HG03280 (cell line): ENCODE data around the gene AATF.

Source experiments
- ATAC-seq: cut with Tn5 transposase; IDR thresholded peaks from one replicate; pipeline ENCODE4 v1.9.1; 2021; ENCODE audit warnings: mild to moderate bottlenecking, moderate library complexity; ENCODE audit not compliant: unreplicated experiment

Gene AATF

DNA sequence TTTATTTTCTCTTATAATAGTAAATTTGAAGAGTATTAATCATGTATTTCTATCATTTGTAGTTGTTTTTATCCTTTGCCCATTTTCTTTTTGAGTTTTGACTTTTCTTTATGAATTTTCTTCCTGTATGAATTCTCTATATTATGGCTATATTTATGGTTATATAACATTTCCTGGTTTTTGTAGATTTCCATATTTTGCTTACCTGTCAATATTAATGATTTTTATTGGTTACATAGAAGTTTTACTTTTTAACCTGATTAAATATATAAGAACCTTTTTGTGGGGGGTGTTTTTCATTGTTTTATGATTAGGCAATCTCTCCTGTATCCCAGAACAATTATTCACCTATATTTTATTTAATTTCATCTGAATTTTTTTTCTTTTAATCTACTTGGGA is 93.2 kb downstream of the AATF start:
- ATAC-seq: no peak

DNA sequence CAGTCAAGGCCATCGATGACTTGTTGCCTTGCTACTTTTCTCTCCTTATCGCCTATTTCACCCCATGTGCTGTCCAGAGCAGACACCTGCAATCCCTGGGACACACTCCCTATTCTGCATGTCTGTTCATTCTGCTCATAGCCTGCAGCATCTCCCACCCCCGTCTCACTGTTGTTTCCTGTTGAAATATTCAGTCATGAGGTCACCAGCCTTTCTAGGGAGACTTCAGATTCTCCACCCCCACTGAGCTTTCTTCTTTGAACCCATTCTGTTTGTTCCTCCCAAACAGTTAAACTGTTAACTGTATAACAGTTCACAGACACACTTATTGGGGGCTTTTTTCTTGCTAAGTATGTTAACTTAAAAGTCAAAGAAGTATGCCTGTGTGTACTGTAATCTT is 94.4 kb downstream of the AATF start:
- ATAC-seq: no peak

DNA sequence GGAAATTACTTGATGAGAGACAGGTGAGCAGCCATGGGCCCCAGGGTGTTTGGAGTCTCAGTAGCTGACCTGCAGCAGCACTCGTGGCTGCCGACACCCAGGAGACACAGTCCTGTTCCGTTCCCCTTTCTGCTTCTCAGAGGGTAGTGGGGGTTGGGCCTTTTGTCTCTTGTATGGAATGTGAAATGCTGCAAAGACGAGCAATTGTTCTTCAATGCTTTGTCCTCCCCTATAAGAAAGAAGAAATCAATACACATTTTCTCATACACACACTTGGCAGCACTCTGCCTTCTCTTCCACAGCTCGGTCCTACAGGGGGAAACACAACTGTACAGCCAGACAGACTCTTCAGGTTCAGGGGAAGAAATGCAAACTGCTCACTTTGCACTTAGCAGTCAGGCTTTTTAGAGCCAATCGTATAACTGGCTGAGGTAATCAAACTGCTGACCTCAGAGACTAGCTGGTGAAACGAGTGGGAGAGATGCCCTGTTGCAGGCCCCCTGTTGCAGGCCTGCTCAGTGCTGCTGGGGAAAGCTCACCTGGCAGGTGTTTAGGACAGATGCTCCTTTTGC is 96.7 kb downstream of the AATF start:
- ATAC-seq: no peak

DNA sequence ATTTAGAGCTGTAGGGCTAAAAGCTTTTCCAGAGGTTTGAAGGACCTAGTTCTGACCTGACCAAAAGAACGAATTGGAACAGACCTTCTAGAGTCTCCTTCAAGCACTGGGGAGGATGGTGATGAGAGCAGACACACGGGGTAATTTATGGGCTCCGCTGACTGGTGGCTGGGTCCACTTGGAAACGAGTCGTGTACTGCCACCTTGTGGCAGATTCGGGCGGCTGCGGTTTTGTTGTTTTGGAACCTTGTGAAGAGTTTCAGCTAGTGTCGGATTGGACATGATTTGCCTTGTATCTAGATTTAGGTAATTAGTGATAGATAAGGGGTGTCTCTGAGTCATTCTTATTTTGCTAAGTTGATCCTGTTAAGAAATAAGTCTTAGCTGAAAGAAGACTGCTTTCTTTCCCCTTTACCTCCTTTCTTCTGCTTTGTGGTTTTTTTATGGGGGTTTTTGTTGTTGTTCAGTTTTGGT is 98.9 kb downstream of the AATF start:
- no peak for ATAC-seq

DNA sequence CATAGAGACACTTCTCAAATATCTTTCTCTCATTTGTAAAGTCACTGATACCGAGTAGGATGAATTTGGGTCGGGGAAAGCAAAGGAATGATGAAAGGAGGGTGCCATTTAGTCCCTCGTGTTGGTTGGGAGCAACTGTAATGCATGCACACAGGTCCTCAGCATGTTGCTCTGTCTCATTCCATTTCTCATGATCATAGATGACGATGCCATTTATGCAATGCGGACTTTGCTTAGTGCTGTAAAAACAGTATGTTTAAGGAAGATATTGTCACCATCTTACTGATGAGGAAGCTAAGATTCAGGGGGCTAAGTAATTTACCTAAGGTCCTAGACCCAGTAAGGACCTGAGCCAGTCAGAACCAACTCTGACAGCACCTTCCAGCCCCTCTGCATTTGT is 100.1 kb downstream of the AATF start:
- no peak for ATAC-seq

DNA sequence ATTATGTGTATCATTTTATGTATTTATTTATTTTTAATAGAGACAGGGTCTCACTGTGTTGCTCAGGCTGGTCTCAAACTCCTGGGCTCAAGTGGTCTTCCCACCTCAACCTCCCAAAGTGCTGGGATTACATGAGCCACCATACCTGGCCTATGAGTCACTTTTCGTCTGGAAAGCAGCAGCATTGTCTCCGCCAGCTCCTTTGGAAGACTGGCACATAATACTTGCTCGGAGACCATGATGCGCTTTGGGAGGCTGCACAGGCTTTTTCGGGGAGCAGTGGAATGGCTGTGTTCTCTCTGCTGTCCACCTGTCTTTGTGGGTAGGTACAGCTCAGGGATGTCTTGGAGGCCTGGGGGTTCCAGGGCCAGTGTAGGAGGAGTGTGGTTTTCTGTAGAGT is 102.2 kb downstream of the AATF start:
- ATAC-seq: no peak

DNA sequence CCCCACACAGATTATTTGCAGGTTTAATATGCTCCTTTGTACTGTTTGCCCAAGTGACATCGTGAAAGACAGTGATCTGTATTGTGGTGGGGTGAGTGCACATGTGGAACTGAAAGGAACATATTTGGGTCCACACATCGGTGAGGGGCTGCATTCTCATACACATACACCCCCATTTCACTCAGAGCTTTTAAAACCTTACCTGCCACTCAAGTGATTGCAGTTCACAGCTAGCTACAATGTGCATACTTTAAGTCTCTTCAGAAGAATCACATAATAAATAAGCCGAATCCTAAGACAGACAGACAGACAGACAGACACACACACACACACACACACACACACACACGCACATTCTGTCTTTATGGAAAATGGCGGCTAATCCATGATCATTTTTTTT is 102.6 kb downstream of the AATF start:
- ATAC-seq: no peak

DNA sequence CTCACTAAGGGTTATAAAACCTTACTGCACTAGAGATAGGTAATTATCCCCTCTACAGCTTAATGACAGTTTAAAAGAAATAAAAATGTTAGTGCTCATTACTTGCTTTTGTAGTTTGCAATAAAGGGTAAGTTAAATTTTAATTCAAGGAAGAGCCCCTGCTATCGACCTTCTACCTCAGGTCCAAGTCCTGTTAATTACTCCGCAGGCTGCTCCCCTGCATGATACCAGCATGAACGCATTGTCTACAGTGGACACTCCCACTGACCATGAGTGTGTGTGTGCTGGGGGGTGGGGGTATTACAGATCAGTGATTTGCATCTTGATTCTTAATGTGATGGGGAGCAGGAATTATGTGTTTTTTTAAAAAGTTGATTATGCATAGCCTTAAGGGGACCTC is 103.1 kb downstream of the AATF start:
- ATAC-seq: no peak

DNA sequence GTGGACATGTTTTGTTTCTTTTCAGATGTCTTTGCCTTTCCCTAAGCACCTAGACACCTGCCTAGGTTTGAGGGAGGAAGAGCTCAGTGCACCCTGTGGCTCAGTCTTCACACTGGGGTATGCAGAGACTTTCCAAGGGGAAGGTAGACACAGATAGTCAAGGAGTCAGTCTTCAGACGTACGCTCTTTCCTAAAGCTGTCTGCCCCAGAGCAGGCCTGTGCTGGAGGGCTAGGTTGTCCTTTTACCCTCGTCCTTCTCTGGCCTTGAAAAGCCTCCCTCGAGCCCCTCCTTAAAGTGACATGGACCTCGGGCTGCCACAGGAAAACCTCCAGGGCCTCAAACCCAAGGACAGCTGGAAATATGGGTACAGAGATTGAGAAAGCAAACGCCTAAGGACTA is 103.7 kb downstream of the AATF start:
- ATAC-seq: no peak

DNA sequence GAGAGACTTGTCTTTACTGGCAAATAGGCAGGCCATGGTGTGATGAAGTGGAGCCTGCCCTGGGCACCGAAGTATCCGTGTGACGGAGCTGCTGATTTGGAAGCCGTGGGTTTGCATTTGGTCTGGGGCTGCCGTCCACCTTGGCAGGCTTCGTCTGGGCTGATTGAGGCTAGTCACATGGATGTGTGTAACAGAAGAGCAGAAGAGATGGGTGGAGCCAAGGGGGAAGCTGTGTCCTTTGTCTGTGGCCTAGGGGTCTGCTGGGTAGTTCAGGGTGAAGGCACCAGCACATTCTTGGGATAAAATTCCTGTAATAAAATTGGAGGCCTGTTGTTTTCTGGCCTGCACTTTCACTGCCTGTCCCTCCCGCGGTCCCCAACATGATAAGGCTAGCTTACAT is 106.1 kb downstream of the AATF start:
- no peak for ATAC-seq

DNA sequence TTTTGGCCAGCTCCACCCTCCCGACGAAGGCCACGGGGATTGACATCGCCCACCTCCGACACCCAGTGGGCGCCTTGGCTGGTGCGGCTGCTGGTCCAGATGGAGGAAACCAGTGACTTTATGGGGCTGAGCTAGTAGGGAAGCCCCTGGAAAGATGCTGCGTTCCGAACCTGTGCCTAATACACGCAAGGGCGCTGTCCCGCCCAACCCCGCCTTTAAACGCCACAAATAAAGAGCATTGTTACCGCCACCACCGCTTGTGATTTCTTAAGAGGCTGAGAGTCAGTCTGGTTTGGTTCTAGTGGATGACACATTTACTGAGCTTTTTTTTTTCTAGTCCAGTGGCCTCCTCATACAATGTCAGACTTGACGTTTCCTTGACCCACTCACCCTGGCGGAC is 107.9 kb downstream of the AATF start:
- ATAC-seq: no peak

DNA sequence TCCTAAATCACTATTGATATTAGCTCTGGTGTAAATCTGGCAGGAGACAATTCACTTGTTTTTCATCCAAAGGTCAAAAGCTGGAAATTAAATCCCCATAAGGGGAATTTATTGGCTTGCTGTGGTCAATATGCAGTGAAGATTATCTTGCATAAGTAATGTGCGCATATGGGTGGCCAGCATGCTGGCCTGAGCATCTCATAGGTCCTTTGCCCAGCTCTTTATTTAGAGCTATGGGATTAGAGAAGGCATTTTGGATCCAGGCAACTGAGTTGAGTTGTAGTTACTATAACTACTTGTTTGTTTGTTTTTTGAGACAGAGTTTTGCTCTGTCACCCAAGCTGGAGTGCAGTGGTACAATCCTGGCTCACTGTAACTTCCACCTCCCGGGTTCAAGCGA is 110.7 kb downstream of the AATF start:
- ATAC-seq: no peak

DNA sequence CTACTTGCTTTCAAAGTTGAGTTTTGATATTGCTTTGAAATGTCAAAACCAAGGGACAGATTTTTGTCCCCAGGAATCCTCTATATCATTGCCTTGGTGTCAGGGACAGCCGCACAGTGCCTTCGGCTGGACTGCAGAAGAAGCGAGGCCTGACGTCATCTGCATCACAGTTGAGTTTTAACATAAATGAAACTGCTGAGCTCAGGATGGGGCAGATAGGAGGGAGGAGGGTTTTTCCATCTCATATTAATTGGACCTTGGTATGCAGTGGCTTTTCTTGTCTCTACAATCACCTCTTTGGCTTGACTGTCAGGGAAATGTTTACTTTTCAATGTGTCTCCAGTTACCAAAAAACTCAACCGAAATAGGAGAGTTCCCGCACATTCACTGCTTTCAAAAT is 111.3 kb downstream of the AATF start:
- no peak for ATAC-seq

DNA sequence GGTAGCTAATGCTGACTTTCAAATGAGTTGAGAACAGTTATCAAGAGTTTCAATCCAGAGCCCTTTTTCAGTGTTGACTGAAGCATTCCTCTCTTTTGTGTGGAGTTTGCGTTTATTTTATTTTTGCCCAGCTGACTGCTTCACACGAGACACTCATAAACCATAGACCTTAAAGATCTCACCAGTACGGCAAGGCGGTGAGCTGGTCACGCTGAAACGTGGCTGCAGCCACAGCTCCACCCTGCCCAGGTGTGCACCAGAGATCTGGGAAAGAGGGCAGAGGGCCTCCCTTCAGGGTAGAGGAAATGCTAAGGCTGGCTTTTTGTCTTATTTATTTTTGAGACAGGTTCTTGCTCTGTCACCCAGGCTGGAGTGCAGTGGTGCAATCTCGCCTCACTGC is 112.2 kb downstream of the AATF start:
- no peak for ATAC-seq

DNA sequence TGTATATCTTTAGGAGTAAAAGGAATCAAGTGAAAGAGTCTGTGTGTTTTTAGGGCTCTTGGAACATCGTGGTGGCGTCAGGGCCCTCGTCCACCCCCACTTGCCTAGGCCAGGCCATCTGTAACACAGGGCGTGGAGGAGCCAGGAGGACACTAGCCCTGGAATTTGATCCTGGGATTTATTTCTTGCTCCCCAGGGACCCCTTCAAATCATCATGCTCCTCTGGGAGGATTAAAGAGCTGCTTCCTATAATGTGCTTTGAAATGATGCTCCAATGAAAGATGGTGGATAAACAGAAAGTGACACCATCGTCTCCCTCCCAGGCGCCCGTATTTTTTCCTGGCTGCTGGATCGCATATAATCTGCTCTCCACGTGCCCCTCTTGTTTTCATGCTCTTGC is 113.3 kb downstream of the AATF start:
- ATAC-seq: no peak

DNA sequence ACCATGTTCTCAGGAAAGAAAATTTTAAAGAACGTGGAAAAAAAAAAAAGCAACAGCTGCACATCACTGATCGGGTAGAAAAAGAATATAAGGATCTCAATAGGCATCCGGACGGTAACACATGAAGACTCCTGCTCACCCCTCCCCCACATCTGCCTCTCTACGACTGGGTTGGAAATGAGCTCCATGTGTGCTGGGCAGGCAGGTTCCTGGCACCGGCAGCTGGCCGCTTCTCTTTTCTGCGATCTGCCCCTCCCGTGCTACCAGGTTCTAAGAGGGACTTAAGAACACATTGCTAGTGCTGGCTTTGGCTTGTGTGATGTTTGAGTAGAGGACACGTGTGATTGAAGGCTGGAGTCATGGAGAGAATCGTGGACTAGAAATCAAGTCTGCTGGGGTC is 115.5 kb downstream of the AATF start:
- no peak for ATAC-seq

DNA sequence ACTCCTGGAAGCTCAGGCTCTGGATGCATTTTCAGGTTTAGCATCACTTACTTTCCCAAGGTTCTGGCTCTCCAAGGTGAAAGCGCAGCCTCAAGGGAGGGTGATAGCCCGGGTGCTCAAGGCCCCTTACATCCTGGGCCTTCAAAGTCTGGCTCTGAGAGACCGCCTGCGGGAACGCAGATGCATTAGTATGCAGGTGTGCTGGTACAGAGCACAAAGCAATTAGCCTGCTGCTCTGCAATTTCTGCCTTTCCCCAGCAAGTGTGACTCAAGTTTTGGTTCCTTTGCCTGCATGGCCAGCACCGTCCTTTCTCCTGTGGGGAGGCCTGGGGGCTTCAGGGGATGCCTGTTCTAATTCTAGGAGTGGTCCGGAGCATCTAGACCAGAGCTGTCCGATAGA is 116.2 kb downstream of the AATF start:
- ATAC-seq: no peak

DNA sequence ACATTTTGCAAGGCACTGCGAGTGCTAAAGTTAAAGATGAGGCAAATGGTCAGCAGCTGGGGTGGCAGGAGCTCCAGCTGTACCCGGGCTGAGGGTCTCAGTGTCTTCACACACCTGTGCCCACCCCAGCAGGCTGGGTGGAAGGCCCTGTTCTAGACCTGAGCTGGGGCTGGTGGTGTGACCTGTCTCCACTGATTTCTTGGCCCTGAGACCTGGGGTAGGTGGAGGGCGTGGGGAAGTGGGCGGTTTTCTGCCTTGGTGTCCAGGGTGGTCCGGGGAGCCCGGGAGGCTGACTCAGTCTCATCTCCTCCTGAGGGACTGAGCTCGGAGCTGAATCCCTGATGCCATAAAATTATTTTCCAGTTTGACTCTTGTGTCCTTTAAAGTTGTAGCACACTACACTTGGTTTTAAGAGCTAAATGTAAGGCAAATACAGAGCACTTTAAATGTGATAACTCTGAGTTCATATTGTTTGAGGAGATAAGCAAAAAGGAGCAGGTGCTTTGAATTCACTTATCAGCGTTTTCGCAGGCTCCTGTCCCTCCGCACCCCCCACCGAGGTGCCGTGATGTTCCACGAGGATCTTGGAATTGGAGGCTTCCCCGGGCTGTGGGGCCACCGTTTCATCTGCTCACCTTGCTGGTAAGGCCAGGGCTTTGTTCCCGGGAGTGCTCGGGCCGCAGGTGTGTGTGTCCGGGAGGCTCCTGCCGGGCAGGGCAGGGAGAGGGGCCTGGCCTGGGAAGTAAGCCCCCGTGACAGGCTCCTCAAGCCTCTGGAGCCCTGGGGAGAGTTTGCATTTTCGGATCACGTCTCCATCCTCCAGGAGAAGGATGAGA is 117.0 kb downstream of the AATF start:
- no peak for ATAC-seq

DNA sequence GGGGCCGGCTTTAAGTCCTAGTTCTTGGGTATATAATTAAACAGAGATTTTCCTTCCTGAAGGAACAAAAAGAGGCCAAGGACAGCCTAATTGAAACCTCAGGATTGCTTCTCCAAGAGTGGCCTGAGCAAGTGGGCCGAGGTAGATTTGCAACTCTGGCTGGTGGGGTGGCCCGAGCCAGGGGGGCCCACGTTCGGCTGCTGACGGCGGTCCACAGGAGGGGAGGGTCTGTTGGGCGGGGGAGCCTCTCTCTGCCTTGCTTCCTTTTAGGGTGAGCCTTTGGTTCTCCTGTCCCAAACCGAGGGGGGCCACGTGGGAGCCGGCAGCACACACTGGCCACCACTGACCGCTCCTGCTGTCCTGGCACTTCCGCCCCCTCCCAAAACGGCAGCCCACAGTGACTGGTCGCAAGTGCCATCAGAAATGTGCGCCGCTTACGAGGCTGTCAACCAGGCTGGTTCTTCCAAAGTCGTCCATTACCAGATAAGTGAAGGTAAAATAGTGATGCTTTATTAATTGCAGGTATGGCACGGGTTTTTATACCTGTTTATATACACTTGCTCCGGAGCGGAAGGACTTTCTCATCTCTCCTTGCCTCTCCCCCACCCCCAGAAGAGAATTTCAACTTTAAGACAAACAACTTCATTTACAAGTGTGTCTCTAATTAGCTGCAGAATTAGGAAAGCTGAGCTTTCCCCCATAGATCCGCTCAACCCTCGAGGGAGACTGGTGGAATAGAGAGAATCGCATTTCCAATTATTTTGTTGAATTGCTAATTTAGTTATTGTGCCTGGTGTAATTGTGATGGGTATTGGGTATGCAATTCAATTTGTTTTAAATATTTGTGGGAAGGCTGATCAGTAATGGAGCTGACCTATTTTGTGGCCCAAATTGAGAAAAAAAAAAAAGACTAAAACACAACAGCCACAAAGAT is 117.8 kb downstream of the AATF start:
- no peak for ATAC-seq

DNA sequence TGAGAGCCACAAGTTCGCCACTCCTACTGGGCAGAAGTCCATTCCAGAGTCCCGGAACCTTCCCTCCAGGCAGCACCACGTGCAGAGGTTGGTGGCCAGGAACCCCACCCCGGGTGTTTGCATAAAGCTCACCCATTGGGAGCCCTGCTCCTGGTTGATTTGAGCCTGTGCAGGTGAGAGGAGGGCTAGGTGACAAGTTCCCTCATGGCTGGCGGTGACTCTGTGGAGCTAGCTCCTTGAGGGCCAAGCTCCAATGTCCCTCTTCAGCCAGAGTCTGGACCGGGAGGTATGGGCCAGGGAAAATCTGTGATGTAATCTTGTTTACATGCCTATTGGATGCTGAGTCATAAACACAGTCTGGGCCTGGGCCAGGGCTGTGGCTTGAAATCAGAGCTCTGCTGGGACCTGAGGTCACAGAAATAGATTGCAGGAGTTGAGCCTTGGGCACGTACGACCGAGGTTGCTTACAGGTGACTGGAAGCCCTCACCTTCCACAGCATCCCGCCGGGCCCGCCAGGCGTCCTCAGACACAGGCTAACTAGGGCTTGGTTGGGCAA is 118.9 kb downstream of the AATF start:
- no peak for ATAC-seq

DNA sequence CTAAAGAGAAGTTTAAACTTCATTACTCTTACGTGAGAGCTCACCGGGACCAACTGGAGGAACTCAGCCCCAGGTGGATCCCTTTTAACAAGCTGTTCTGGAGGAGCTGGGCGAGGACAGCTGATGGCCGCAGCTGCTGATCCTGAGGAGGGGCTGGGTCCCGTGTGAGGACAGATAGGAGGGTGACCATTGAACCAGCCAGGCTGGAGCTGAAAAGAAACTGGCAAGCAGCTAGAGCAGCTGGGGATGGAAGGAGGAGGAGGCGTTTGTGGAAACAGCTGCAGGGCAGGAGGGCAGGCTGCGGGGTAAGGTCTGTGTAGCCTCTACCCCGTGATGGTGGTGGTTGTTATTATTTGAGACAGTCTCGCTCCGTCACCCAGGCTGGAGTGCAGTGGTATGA is 119.5 kb downstream of the AATF start:
- ATAC-seq: no peak
